ENCODE measurements around the gene VIL1. TPM values are rescaled to one million over a fixed set of nuclear protein-coding genes. Genes with fewer than 3 reads are reported as not detected.
A peak's percentile ranks its signal among the peaks of the same experiment; 100 is the strongest.

Gene VIL1
- total and polyA plus RNA-seq, 9 of the 15 experiments (the other 6 are each of a cell fraction or from before 2014, with no cell fraction given): 0.51 to 2.7 (median 1.2) TPM

DNA sequence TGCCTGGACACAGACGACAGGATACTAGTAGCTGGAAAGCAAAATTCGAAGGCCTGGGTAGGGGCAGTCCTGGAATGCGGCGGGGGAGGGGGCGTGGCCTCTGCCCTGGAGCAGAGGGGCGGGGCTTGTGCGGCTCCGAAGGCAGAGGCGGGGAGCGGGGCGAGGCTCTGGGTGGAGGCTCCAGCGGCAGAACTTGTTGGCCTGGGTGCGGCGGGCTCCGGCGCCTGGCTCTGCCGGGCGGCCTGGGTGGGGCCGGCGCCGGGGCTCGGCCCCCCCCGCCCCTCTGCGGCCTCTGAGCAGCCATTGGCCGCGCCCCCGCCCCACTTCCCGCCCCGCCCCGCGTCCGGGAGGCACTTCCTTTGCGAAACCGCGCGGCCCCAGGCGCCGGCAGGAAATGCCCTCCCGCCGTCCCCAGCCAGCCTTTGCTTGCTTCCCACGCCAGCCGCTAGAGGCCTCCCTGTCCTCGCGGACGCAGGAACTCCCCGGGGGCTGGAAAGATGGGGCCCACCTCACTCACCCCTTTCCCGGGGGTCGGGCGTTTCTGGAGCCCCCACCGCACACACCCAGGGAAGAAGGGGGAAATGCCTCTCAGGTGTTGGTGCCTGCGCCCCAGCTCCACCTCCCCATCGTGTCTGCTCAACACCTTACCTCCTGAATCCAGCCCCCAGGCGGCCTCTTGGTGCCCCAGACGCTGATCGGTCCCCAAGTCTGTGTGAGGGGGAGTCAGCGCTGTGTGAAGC lies 12.5 kb upstream of the VIL1 start (continued):
- TF ChIP-seq NFIX (CRISPR knock-in tag; IDR thresholded peaks at IDR 0.05; ENCODE audit: low read depth) (no peak), HCFC1 (IDR thresholded peaks at IDR 0.05; ENCODE audit: low read depth, low read length) (peak; percentile 46; the same call in 1 of the 2 replicates), RNF2 (IDR thresholded peaks at IDR 0.05) (peak; percentile 53; the same call in 1 of the 2 replicates), E2F3 (CRISPR knock-in tag; IDR thresholded peaks at IDR 0.05) (peak; percentile 40; the same call in 1 of the 2 replicates), ETV6 (IDR thresholded peaks at IDR 0.05; ENCODE audit: borderline replicate concordance in 1 of 2, low read depth in 2 of 2, low read length in 1 of 2) (peak; percentile 82 to 90; a peak in 3 of 4 replicates), ETV6 (CRISPR knock-in tag; IDR thresholded peaks at IDR 0.05; ENCODE audit: borderline replicate concordance) (no peak), HNRNPLL (IDR thresholded peaks at IDR 0.05; ENCODE audit: low read depth, low read length, poor library complexity, severe bottlenecking) (no peak), PATZ1 (CRISPR knock-in tag; IDR thresholded peaks at IDR 0.05; ENCODE audit: borderline replicate concordance) (0 out of 2 replicates have a peak, but pooled peaks have one; percentile 28), CBFA2T2 (conservative IDR thresholded peaks at IDR 0.05) (no peak), ZNF77 (CRISPR knock-in tag; IDR thresholded peaks at IDR 0.05) (peak; percentile 32; the same call in 1 of the 2 replicates), SIRT6 (IDR thresholded peaks at IDR 0.05; ENCODE audit: low read depth, low read length) (no peak), ZBTB9 (CRISPR knock-in tag; IDR thresholded peaks at IDR 0.05) (peak; percentile 54)
- TF ChIP-seq, protein P1, sequence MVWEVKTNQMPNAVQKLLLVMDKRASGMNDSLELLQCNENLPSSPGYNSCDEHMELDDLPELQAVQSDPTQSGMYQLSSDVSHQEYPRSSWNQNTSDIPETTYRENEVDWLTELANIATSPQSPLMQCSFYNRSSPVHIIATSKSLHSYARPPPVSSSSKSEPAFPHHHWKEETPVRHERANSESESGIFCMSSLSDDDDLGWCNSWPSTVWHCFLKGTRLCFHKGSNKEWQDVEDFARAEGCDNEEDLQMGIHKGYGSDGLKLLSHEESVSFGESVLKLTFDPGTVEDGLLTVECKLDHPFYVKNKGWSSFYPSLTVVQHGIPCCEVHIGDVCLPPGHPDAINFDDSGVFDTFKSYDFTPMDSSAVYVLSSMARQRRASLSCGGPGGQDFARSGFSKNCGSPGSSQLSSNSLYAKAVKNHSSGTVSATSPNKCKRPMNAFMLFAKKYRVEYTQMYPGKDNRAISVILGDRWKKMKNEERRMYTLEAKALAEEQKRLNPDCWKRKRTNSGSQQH (CRISPR knock-in tag; IDR thresholded peaks at IDR 0.05): peak; percentile 63; the same call in 1 of the 2 replicates
- TF ChIP-seq, protein P2, sequence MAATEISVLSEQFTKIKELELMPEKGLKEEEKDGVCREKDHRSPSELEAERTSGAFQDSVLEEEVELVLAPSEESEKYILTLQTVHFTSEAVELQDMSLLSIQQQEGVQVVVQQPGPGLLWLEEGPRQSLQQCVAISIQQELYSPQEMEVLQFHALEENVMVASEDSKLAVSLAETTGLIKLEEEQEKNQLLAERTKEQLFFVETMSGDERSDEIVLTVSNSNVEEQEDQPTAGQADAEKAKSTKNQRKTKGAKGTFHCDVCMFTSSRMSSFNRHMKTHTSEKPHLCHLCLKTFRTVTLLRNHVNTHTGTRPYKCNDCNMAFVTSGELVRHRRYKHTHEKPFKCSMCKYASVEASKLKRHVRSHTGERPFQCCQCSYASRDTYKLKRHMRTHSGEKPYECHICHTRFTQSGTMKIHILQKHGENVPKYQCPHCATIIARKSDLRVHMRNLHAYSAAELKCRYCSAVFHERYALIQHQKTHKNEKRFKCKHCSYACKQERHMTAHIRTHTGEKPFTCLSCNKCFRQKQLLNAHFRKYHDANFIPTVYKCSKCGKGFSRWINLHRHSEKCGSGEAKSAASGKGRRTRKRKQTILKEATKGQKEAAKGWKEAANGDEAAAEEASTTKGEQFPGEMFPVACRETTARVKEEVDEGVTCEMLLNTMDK (IDR thresholded peaks at IDR 0.05; ENCODE audit: borderline replicate concordance, insufficient read depth, low read depth, low read length, poor library complexity, severe bottlenecking): peak; percentile 93
- TF ChIP-seq, protein P3, sequence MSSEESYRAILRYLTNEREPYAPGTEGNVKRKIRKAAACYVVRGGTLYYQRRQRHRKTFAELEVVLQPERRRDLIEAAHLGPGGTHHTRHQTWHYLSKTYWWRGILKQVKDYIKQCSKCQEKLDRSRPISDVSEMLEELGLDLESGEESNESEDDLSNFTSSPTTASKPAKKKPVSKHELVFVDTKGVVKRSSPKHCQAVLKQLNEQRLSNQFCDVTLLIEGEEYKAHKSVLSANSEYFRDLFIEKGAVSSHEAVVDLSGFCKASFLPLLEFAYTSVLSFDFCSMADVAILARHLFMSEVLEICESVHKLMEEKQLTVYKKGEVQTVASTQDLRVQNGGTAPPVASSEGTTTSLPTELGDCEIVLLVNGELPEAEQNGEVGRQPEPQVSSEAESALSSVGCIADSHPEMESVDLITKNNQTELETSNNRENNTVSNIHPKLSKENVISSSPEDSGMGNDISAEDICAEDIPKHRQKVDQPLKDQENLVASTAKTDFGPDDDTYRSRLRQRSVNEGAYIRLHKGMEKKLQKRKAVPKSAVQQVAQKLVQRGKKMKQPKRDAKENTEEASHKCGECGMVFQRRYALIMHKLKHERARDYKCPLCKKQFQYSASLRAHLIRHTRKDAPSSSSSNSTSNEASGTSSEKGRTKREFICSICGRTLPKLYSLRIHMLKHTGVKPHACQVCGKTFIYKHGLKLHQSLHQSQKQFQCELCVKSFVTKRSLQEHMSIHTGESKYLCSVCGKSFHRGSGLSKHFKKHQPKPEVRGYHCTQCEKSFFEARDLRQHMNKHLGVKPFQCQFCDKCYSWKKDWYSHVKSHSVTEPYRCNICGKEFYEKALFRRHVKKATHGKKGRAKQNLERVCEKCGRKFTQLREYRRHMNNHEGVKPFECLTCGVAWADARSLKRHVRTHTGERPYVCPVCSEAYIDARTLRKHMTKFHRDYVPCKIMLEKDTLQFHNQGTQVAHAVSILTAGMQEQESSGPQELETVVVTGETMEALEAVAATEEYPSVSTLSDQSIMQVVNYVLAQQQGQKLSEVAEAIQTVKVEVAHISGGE (CRISPR knock-in tag; IDR thresholded peaks at IDR 0.05): peak in 1 of 3 experiments; percentile 67; a peak in 2 of 6 replicates

All from K562 (cell line).